Endodermal cell (in vitro differentiated cells): ENCODE data around the gene SORCS2. TPM values are rescaled to one million over a fixed set of nuclear protein-coding genes. Genes with fewer than 3 reads are reported as not detected.

Experiments used
- DNase-seq: peaks from one replicate; pipeline ENCODE4 v3.0.0-alpha.2; 2017
- H3K27ac ChIP-seq: 2 replicates; pipeline ENCODE4 v1.5.1; 2013; ENCODE audit warnings: mild to moderate bottlenecking, low read depth, low read length, moderate library complexity
- H3K27me3 ChIP-seq: 2 replicates; pipeline ENCODE4 v1.6.1; 2013; ENCODE audit warnings: mild to moderate bottlenecking, low read length, moderate library complexity; ENCODE audit not compliant: insufficient read depth, control insufficient read depth, poor library complexity, severe bottlenecking
- H3K36me3 ChIP-seq: 2 replicates; pipeline ENCODE4 v1.7.0; 2013; ENCODE audit warnings: mild to moderate bottlenecking, low read length, moderate library complexity; ENCODE audit not compliant: control insufficient read depth, insufficient read depth
- H3K4me1 ChIP-seq: one replicate; pipeline ENCODE4 v1.7.0; 2013; ENCODE audit warnings: low read length; ENCODE audit not compliant: control insufficient read depth, insufficient read depth
- H3K4me3 ChIP-seq: 2 replicates; pipeline ENCODE4 v1.5.1; 2013; ENCODE audit warnings: mild to moderate bottlenecking, low read length, moderate library complexity
- H3K9ac ChIP-seq: 2 replicates; pipeline ENCODE4 v1.6.1; 2013; ENCODE audit warnings: mild to moderate bottlenecking, low read length, moderate library complexity; ENCODE audit not compliant: poor library complexity, severe bottlenecking; ENCODE audit errors: extremely low read depth
- H3K9me3 ChIP-seq: 2 replicates; pipeline ENCODE4 v1.6.1; 2013; ENCODE audit warnings: mild to moderate bottlenecking, low read length, moderate library complexity; ENCODE audit not compliant: control insufficient read depth
- H3K27ac Mint-ChIP-seq: 2 replicates; pipeline ENCODE4 v1.8.0; 2020; ENCODE audit warnings: mixed read lengths
- H3K27me3 Mint-ChIP-seq: 2 replicates; pipeline ENCODE4 v1.8.0; 2021; ENCODE audit warnings: mild to moderate bottlenecking, mixed read lengths; ENCODE audit not compliant: insufficient read depth
- H3K36me3 Mint-ChIP-seq: 2 replicates; pipeline ENCODE4 v1.8.0; 2020; ENCODE audit warnings: low read depth, mixed read lengths
- H3K4me1 Mint-ChIP-seq: 2 replicates; pipeline ENCODE4 v1.8.0; 2020; ENCODE audit warnings: mixed read lengths
- H3K4me3 Mint-ChIP-seq: 2 replicates; pipeline ENCODE4 v1.8.0; 2020; ENCODE audit warnings: mild to moderate bottlenecking, moderate library complexity, mixed read lengths
- H3K9me3 Mint-ChIP-seq: 2 replicates; pipeline ENCODE4 v1.8.0; 2020; ENCODE audit warnings: mild to moderate bottlenecking, mixed read lengths
- CTCF ChIP-seq: fragments of 200-600 bp; sonication (generic); conservative IDR thresholded peaks from 2 replicates; pipeline ENCODE4 v1.5.0; 2021; ENCODE audit warnings: antibody characterized with exemption, mild to moderate bottlenecking
- WGBS, 2 experiments: methylation state at CpG; one replicate each; pipeline versions ENCODE4 v1.1.5 to v1.1.7; 2013; ENCODE audit warnings: missing lambda C conversion rate in 2 of 2, mixed read lengths in 1 of 2; ENCODE audit not compliant: insufficient coverage in 1 of 2, insufficient read length in 1 of 2; 5-methylcytosine and 5-hydroxymethylcytosine counted together
- total RNA-seq, 2 donors: library from RNA; stranded (reverse); fragmentation: NEBNext Ultra II Directional in 1 of 2; extraction: Animal tissue kit (Norgen Biotek cat#: 25700) in 1 of 2; gene quantifications; 2 replicates in 1 of 2; 3 replicates in 1 of 2; pipeline ENCODE4 v1.2.1, GENCODE V29; 2021

The SORCS2 gene
- total RNA-seq, 2 donors from 2014 or later: 1.4 to 1.9 TPM

- H3K9ac ChIP-seq: no peak overlapping the region
- no peak overlapping the region for H3K27ac Mint-ChIP-seq
- H3K4me1 ChIP-seq: no peaks in the 10 kb centered on the region
- H3K36me3 ChIP-seq: no peaks in the 10 kb centered on the region
- H3K4me1 Mint-ChIP-seq: no peaks in the 10 kb centered on the region
- H3K27me3 Mint-ChIP-seq: peaks cover 3% of the 10 kb centered on the region
- no peak overlapping the region for H3K27ac ChIP-seq
- no peak overlapping the region for H3K4me3 ChIP-seq
- WGBS, 2 experiments: 86 to 100% methylated on average over 1 to 3 of the region's 3 CpGs
- H3K9me3 Mint-ChIP-seq: peaks cover 22% of the 10 kb centered on the region
- no peaks in the 10 kb centered on the region for H3K36me3 Mint-ChIP-seq
- H3K9me3 ChIP-seq: no peaks in the 10 kb centered on the region
- TF ChIP-seq CTCF: no peak
- no peak for DNase-seq
- no peaks in the 10 kb centered on the region for H3K27me3 ChIP-seq
- H3K4me3 Mint-ChIP-seq: no peak overlapping the region
Observed at GRCh38 chr4:7684294-7684693, 492.0 kb downstream of the SORCS2 start.

GRCh38 chr4:7686070-7686870 lies 493.9 kb downstream of the SORCS2 start:
- no peaks in the 10 kb centered on the region for H3K9me3 ChIP-seq
- no peak overlapping the region for H3K27ac ChIP-seq
- Mint-ChIP-seq H3K27ac (no peak overlapping the region), H3K9me3 (peaks cover 17% of the 10 kb centered on the region), H3K36me3 (no peaks in the 10 kb centered on the region), H3K4me3 (no peak overlapping the region), H3K4me1 (no peaks in the 10 kb centered on the region), H3K27me3 (peaks cover 3% of the 10 kb centered on the region)
- WGBS, 2 experiments: 92 to 95% methylated on average over 11 to 19 of the region's 19 CpGs
- no peak overlapping the region for H3K4me3 ChIP-seq
- no peaks in the 10 kb centered on the region for H3K36me3 ChIP-seq
- no peak for TF ChIP-seq CTCF
- DNase-seq: no peak
- H3K4me1 ChIP-seq: no peaks in the 10 kb centered on the region
- H3K9ac ChIP-seq: no peak overlapping the region
- no peaks in the 10 kb centered on the region for H3K27me3 ChIP-seq

- no peaks in the 10 kb centered on the region for H3K36me3 ChIP-seq
- no peak overlapping the region for H3K27ac ChIP-seq
- no peaks in the 10 kb centered on the region for H3K36me3 Mint-ChIP-seq
- no peak overlapping the region for H3K4me3 ChIP-seq
- H3K27me3 ChIP-seq: no peaks in the 10 kb centered on the region
- no peaks in the 10 kb centered on the region for H3K4me1 Mint-ChIP-seq
- H3K4me3 Mint-ChIP-seq: no peak overlapping the region
- no peak for TF ChIP-seq CTCF
- 92 to 93% methylated on average over 5 to 9 of the region's 9 CpGs for WGBS, 2 experiments
- H3K9me3 Mint-ChIP-seq: peaks cover 17% of the 10 kb centered on the region
- H3K4me1 ChIP-seq: no peaks in the 10 kb centered on the region
- no peaks in the 10 kb centered on the region for H3K9me3 ChIP-seq
- H3K27me3 Mint-ChIP-seq: peaks cover 3% of the 10 kb centered on the region
- no peak overlapping the region for H3K27ac Mint-ChIP-seq
- DNase-seq: no peak
- no peak overlapping the region for H3K9ac ChIP-seq
Observed at GRCh38 chr4:7687006-7687405, 494.7 kb downstream of the SORCS2 start.
